Ovary (tissue), 9 donors: ENCODE measurements around the gene KRCC1. TPM values are rescaled to one million over a fixed set of nuclear protein-coding genes. Genes with fewer than 3 reads are reported as not detected.

Source experiments
- DNase-seq, 5 donors: peaks; one replicate each; pipeline ENCODE4 v3.0.0-alpha.2; 2019 to 2020
- H3K27ac ChIP-seq, 2 donors: fragments of 200-600 bp; one replicate each; pipeline versions ENCODE4 v1.5.1 to v1.8.0; 2019 to 2022
- H3K27me3 ChIP-seq: fragments of 200-600 bp; one replicate; pipeline ENCODE4 v1.8.0; 2022
- H3K36me3 ChIP-seq: fragments of 200-600 bp; sonication (generic); one replicate; pipeline ENCODE4 v1.5.1; 2019
- H3K4me1 ChIP-seq: one replicate; pipeline ENCODE4 v1.8.1; 2013; ENCODE audit warnings: mild to moderate bottlenecking, moderate library complexity; ENCODE audit not compliant: insufficient read depth
- H3K4me3 ChIP-seq: fragments of 200-600 bp; sonication (generic); one replicate; pipeline ENCODE4 v1.5.1; 2017
- H3K9me3 ChIP-seq, 2 donors: fragments of 200-600 bp in 1 of 2; sonication (generic) in 1 of 2; one replicate each; pipeline versions ENCODE4 v1.5.1 to v1.8.1; 2013 to 2019; ENCODE audit warnings: mild to moderate bottlenecking in 1 of 2, moderate library complexity in 1 of 2
- CTCF ChIP-seq, 3 donors: fragments of 450-650 bp in 2 of 3; fragments of 200-600 bp in 1 of 3; IDR thresholded peaks; one replicate each; pipeline versions ENCODE4 v1.5.1 to v1.8.0; 2016 to 2022; ENCODE audit warnings: antibody characterized with exemption in 3 of 3, mild to moderate bottlenecking in 1 of 3
- EP300 ChIP-seq: sonication (generic); formaldehyde crosslinking; IDR thresholded peaks from one replicate; pipeline ENCODE4 v1.6.1; 2017; ENCODE audit warnings: antibody characterized with exemption
- POLR2A ChIP-seq: fragments of 450-650 bp; IDR thresholded peaks from one replicate; pipeline ENCODE4 v1.6.1; 2017; ENCODE audit warnings: antibody characterized with exemption, mild to moderate bottlenecking, moderate library complexity
- WGBS, 3 donors: extraction: QIAGEN DNeasy Blood & Tissue Kit in 1 of 3; methylation state at CpG; one replicate each; pipeline versions ENCODE4 v1.1.5 to v1.1.7; 2013 to 2017; 5-methylcytosine and 5-hydroxymethylcytosine counted together
- intact Hi-C, 4 donors: fragments of 100-400 bp; cut with DNase I; formaldehyde crosslinking; loops; one replicate each; pipeline versions ENCODE4 v1.11.0 to v1.15.1; 2022 to 2023
- polyA plus RNA-seq, 2 donors: library from polyadenylated mRNA; stranded (reverse); fragments of 200-250 nt in 1 of 2; fragments of 350-450 nt in 1 of 2; fragmentation: Illumina TruSeq in 1 of 2; extraction: RNeasy Lipid Tissue Mini Kit (QIAGEN cat#74804) in 1 of 2; gene quantifications; one replicate each; pipeline ENCODE4 v1.2.3, GENCODE V29; 2013 to 2014
- total RNA-seq, 7 donors: library from RNA; depleted of rRNA in 2 of 7; stranded (reverse); fragments of >200 nt in 2 of 7; fragmentation: NEBNext Ultra II Directional in 3 of 7; extraction: Animal tissue kit (Norgen Biotek cat#: 25700) in 3 of 7; gene quantifications; one replicate each; pipeline versions ENCODE4 v1.1.0 to v1.2.4, GENCODE V29; 2016 to 2023
- donor health status: DM: no; HTN: no; CAD: no; lungs with moderate emphysema.
- donor health status: DM: no; HTN: no; CAD: no.
- donor health status: Bipolar disorder and iron deficiency.
- donor health status: DM: yes; HTN: yes; CAD: no.
- donor health status: DM: no; HTN: no; CAD: no.
- donor health status: DM: yes; HTN: yes; CAD: no.

KRCC1 gene
- total and polyA plus RNA-seq, 9 donors: 17.1 to 25.7 (median 21.9) TPM

DNA sequence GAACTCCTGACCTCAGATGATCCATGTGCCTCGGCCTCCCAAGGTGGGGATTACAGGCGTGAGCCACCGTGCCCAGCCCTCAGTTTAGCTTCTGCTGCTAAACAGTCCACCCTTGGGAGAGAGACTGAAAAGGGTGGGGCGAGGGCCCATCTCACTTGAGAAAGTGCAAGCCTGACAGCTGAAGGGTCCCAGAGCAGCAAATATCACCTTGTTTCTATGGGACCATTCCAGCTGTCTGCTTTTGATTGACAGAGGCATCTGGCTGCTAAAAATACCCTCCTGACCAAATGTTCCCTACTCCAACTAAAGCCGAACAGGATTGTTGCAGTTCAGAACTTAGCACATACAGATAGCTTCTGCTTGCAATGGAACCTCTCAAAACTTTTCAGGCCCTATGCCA, 11.6 kb upstream of the KRCC1 start:
- TF ChIP-seq EP300: no peak
- no peak for TF ChIP-seq POLR2A
- TF ChIP-seq CTCF (IDR thresholded peaks at IDR 0.05): no peak
- WGBS, 3 donors: 73 to 82% (median 80%) methylated on average over 5 of the region's 5 CpGs
- H3K27ac ChIP-seq: no peak overlapping the region
- H3K36me3 ChIP-seq: no peaks in the 10 kb centered on the region
- intact Hi-C loops: loop anchor here in 2 of 4 donors (10.0 kb wide), 2 partner anchors 98 to 108 kb away; partner anchors contain the start of gene THNSL2 (in 1 of the 2)
- no peak overlapping the region for H3K4me3 ChIP-seq
- H3K9me3 ChIP-seq: no peaks in the 10 kb centered on the region
- no peaks in the 10 kb centered on the region for H3K4me1 ChIP-seq
- no peaks in the 10 kb centered on the region for H3K27me3 ChIP-seq
- no peak for DNase-seq

GRCh38 chr2:88066543-88066942, 11.0 kb upstream of the KRCC1 start:
- TF ChIP-seq EP300 (no peak), POLR2A (no peak), CTCF (IDR thresholded peaks at IDR 0.05) (no peak)
- intact Hi-C loops: loop anchor here in 2 of 4 donors (10.0 kb wide), 2 partner anchors 98 to 108 kb away; partner anchors contain the start of gene THNSL2 (in 1 of the 2)
- no peaks in the 10 kb centered on the region for H3K4me1 ChIP-seq
- no peak for DNase-seq
- no peak overlapping the region for H3K27ac ChIP-seq
- no peaks in the 10 kb centered on the region for H3K9me3 ChIP-seq
- H3K4me3 ChIP-seq: no peak overlapping the region
- no peaks in the 10 kb centered on the region for H3K36me3 ChIP-seq
- 54 to 57% (median 56%) methylated on average over 4 of the region's 4 CpGs for WGBS, 3 donors
- H3K27me3 ChIP-seq: no peaks in the 10 kb centered on the region

- TF ChIP-seq EP300 (no peak), POLR2A (no peak), CTCF (IDR thresholded peaks at IDR 0.05) (no peak)
- DNase-seq: no peak
- no peaks in the 10 kb centered on the region for H3K27me3 ChIP-seq
- WGBS, 3 donors: 82 to 88% (median 86%) methylated on average over 3 of the region's 3 CpGs
- no peaks in the 10 kb centered on the region for H3K9me3 ChIP-seq
- intact Hi-C loops: loop anchor here in 2 of 4 donors (10.0 kb wide), 2 partner anchors 104 to 114 kb away; partner anchors contain the start of gene THNSL2 (in 1 of the 2)
- no peaks in the 10 kb centered on the region for H3K36me3 ChIP-seq
- H3K4me3 ChIP-seq: no peak overlapping the region
- H3K27ac ChIP-seq: no peak overlapping the region
- no peaks in the 10 kb centered on the region for H3K4me1 ChIP-seq
Observed at GRCh38 chr2:88061295-88061694, 5.7 kb upstream of the KRCC1 start.

DNA sequence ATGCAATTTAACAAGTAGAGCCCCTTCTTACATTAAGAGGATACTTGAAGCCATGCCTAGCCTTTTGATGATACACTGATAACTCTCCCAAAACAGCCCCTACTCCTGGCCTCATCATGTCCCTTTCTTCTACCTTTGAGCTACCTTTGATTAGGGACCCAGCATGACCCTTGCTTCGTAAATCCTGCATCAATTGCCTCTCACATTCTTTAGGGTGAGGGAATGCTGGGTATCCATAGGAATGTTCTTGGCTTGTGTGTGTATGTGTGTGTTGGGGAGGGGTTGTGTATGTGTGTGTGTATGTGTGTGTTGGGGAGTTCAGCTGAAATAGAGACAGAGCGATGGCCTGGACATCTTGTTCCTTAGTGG, 5.3 kb upstream of the KRCC1 start:
- no peak for TF ChIP-seq POLR2A
- no peak for TF ChIP-seq CTCF (IDR thresholded peaks at IDR 0.05)
- TF ChIP-seq EP300: no peak
- 72 to 83% (median 75%) methylated on average over 2 of the region's 2 CpGs for WGBS, 3 donors

More for the DNA sequence above, 5.3 kb upstream of the KRCC1 start:
- Histone ChIP-seq H3K4me1 (peaks cover 2% of the 10 kb centered on the region), H3K27ac (no peak overlapping the region), H3K9me3 (no peaks in the 10 kb centered on the region), H3K27me3 (no peaks in the 10 kb centered on the region), H3K4me3 (no peak overlapping the region), H3K36me3 (no peaks in the 10 kb centered on the region)
- intact Hi-C loops: loop anchor here in 2 of 4 donors (10.0 kb wide), 2 partner anchors 104 to 114 kb away; partner anchors contain the start of gene THNSL2 (in 1 of the 2)
- DNase-seq: no peak
